GM15510 (cell line): ENCODE data around the gene TET2.

Source experiments
- POLR2A ChIP-seq: IDR thresholded peaks from 3 replicates; pipeline ENCODE4 v1.6.1; 2011; ENCODE audit warnings: borderline replicate concordance; ENCODE audit not compliant: insufficient read length; ENCODE audit errors: extremely low read depth

The TET2 gene

GRCh38 chr4:105272002-105272401, 125.3 kb downstream of the TET2 start:
- no peak for TF ChIP-seq POLR2A

- TF ChIP-seq POLR2A, result no peak
Observed at GRCh38 chr4:105273230-105273629, 126.6 kb downstream of the TET2 start.

- TF ChIP-seq POLR2A, result no peak
Observed at GRCh38 chr4:105274090-105274489, 127.4 kb downstream of the TET2 start.

- no peak for TF ChIP-seq POLR2A
Observed at GRCh38 chr4:105274504-105274903, 127.8 kb downstream of the TET2 start.

GRCh38 chr4:105276361-105277104, 129.9 kb downstream of the TET2 start:
- TF ChIP-seq POLR2A, result no peak

- TF ChIP-seq POLR2A, result no peak
Observed at GRCh38 chr4:105277702-105278101, 131.0 kb downstream of the TET2 start.

GRCh38 chr4:105279314-105279713, 132.6 kb downstream of the TET2 start:
- TF ChIP-seq POLR2A, result no peak

GRCh38 chr4:105280338-105281123, 133.9 kb downstream of the TET2 start:
- TF ChIP-seq POLR2A, result no peak

GRCh38 chr4:105281124-105281415, 134.4 kb downstream of the TET2 start:
- no peak for TF ChIP-seq POLR2A

- no peak for TF ChIP-seq POLR2A
Observed at GRCh38 chr4:105282489-105282888, 135.8 kb downstream of the TET2 start.

GRCh38 chr4:105283501-105283900, 136.8 kb downstream of the TET2 start:
- TF ChIP-seq POLR2A, result no peak

- TF ChIP-seq POLR2A, result no peak
Observed at GRCh38 chr4:105288121-105288520, 141.4 kb downstream of the TET2 start.

- TF ChIP-seq POLR2A, result no peak
Observed at GRCh38 chr4:105291925-105292324, 145.2 kb downstream of the TET2 start.

- no peak for TF ChIP-seq POLR2A
Observed at GRCh38 chr4:105293360-105293759, 146.7 kb downstream of the TET2 start.

- TF ChIP-seq POLR2A, result no peak
Observed at GRCh38 chr4:105296672-105297071, 150.0 kb downstream of the TET2 start.

- no peak for TF ChIP-seq POLR2A
Observed at GRCh38 chr4:105304085-105304484, 157.4 kb downstream of the TET2 start.
